Measurements from ENCODE around the gene UBE3C.

The UBE3C gene

DNA sequence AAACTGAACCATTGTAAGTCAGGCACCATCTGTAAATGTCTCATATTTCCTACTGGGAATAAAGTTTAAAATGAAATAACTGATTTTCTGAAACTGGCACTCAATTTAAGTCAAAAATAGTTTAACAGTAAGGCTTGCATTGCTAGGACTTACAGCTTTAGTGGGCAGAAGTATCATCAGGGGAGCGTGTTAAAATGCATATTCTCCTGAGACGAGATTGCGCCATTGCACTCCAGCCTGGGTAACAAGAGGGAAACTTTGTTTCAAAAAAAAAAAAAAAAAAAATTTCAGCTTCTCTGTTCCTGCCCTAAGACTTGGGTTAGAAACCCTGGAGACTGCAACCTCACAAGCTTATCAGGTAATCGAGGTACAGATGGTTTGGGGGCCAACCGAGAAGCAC, 65.4 kb downstream of the UBE3C start:
- H3K9ac ChIP-seq = no peak overlapping the region
- H3K36me3 ChIP-seq = peaks cover 86 to 98% (median 96%) of the 10 kb centered on the region in 11 experiments
- H4K20me1 ChIP-seq = peaks cover 0 to 8% (median 0%) of the 10 kb centered on the region in 11 experiments; a peak in 3 of 22 replicates
- TF ChIP-seq Cebpa-rat (IDR thresholded peaks at IDR 0.05) = peak in 4 of 11 experiments; percentile 7 to 56 (median 46); a peak in 3 of 22 replicates
- H3K9me3 ChIP-seq (replicated peaks in 1 of 11) = no peaks in the 10 kb centered on the region
- H3K27me3 ChIP-seq = no peaks in the 10 kb centered on the region
- no peak overlapping the region for H3K4me3 ChIP-seq
- peak overlapping the region in 4 of 11 experiments; percentile 26 to 34 (median 30); a peak in 4 of 22 replicates for H3K4me2 ChIP-seq
- peak overlapping the region in 3 of 11 experiments; percentile 1 to 22 (median 4); a peak in 4 of 22 replicates for H3K27ac ChIP-seq
- H3K4me1 ChIP-seq = peaks cover 0 to 14% (median 2%) of the 10 kb centered on the region in 10 experiments; a peak in 4 of 20 replicates

DNA sequence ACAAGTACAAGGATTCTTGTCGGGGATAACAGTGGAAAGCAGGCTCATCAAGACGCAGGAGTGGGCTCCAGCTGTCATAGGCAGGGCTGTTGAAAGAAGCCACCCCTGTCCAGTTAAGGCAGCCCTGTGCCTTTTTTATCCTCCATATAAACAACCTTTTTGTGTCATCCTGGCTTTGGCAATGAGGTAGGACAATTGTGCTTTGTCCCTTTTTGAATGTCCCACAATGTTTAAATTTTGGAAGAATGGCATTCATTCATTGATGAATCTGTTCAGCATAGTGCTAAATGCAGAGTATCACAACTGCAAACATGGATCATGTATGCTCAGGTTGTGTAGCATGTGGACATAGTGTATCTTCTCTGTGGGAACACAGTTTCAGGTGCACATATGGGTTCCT, 66.7 kb downstream of the UBE3C start:
- Histone ChIP-seq H3K27ac (no peak overlapping the region; a peak in 1 of 22 replicates), H3K9ac (no peak overlapping the region), H3K9me3 (replicated peaks in 1 of 11) (no peaks in the 10 kb centered on the region), H3K27me3 (no peaks in the 10 kb centered on the region), H3K4me3 (no peak overlapping the region), H4K20me1 (peaks cover 0 to 8% (median 0%) of the 10 kb centered on the region in 11 experiments; a peak in 3 of 22 replicates), H3K4me2 (no peak overlapping the region), H3K36me3 (peaks cover 88 to 98% (median 94%) of the 10 kb centered on the region in 11 experiments), H3K4me1 (peaks cover 0 to 14% (median 2%) of the 10 kb centered on the region in 10 experiments; a peak in 4 of 20 replicates)
- TF ChIP-seq Cebpa-rat (IDR thresholded peaks at IDR 0.05) = no peak

- H3K9me3 ChIP-seq (replicated peaks in 1 of 11) = no peaks in the 10 kb centered on the region
- no peak overlapping the region for H3K27ac ChIP-seq
- no peak overlapping the region for H3K4me3 ChIP-seq
- H3K9ac ChIP-seq = no peak overlapping the region
- H3K36me3 ChIP-seq = peaks cover 79 to 100% (median 95%) of the 10 kb centered on the region in 11 experiments
- no peak for TF ChIP-seq Cebpa-rat (IDR thresholded peaks at IDR 0.05)
- no peak overlapping the region for H3K4me2 ChIP-seq
- no peaks in the 10 kb centered on the region for H3K27me3 ChIP-seq
- H4K20me1 ChIP-seq = peaks cover 0 to 15% (median 6%) of the 10 kb centered on the region in 11 experiments; a peak in 7 of 22 replicates
- peaks cover 0 to 8% (median 1%) of the 10 kb centered on the region in 10 experiments; a peak in 4 of 20 replicates for H3K4me1 ChIP-seq
These were observed 70.1 kb downstream of the UBE3C start for GRCh38 chr7:157208571-157209413.

- TF ChIP-seq Cebpa-rat (IDR thresholded peaks at IDR 0.05) = no peak
- Histone ChIP-seq H3K27me3 (no peaks in the 10 kb centered on the region), H3K4me3 (no peak overlapping the region), H3K9me3 (replicated peaks in 1 of 11) (no peaks in the 10 kb centered on the region), H3K4me2 (no peak overlapping the region), H3K4me1 (no peaks in the 10 kb centered on the region), H3K9ac (no peak overlapping the region), H4K20me1 (peaks cover 0 to 19% (median 5%) of the 10 kb centered on the region in 11 experiments; a peak in 6 of 22 replicates), H3K36me3 (peaks cover 73 to 100% (median 91%) of the 10 kb centered on the region in 11 experiments), H3K27ac (no peak overlapping the region)
These were observed 72.0 kb downstream of the UBE3C start for GRCh38 chr7:157210682-157211081.

GRCh38 chr7:157211690-157212089, 73.0 kb downstream of the UBE3C start:
- Histone ChIP-seq H3K4me3 (no peak overlapping the region), H3K36me3 (peaks cover 76 to 100% (median 92%) of the 10 kb centered on the region in 11 experiments)

DNA sequence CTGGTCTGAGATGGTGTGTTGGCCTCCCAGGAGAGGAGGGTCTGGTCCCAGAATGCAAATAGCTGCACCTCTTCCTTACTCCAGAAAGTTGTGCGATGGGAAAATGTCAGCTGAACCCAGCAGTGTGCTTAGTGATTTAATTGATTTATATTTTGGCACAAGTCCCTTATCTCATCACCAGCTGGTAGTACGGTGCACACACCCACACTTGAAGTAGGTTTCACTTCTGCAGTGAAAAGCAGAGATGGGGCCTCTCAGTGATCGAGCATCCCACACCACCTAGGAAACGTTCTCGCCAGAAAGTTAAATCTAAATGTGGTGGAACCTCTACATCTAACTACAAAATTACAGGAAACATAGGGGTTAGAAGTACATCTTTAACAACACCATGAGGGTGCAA, 80.4 kb downstream of the UBE3C start:
- H3K9ac ChIP-seq = no peak overlapping the region
- H3K27ac ChIP-seq = no peak overlapping the region
- no peaks in the 10 kb centered on the region for H3K4me1 ChIP-seq
- no peak overlapping the region for H3K4me2 ChIP-seq
- no peak overlapping the region for H3K4me3 ChIP-seq
- no peak for TF ChIP-seq Cebpa-rat (IDR thresholded peaks at IDR 0.05)
- peaks cover 87 to 99% (median 94%) of the 10 kb centered on the region in 11 experiments for H3K36me3 ChIP-seq
- no peaks in the 10 kb centered on the region for H3K27me3 ChIP-seq
- no peaks in the 10 kb centered on the region for H3K9me3 ChIP-seq (replicated peaks in 1 of 11)
- H4K20me1 ChIP-seq = peaks cover 0 to 50% (median 14%) of the 10 kb centered on the region in 11 experiments; a peak in 14 of 22 replicates

More at GRCh38 chr7:157211690-157212089, 73.0 kb downstream of the UBE3C start:
- Histone ChIP-seq H3K9ac (no peak overlapping the region), H3K9me3 (replicated peaks in 1 of 11) (no peaks in the 10 kb centered on the region), H3K4me2 (no peak overlapping the region), H3K27me3 (no peaks in the 10 kb centered on the region), H3K4me1 (no peaks in the 10 kb centered on the region), H4K20me1 (peaks cover 0 to 19% (median 5%) of the 10 kb centered on the region in 11 experiments; a peak in 6 of 22 replicates), H3K27ac (no peak overlapping the region)
- TF ChIP-seq Cebpa-rat (IDR thresholded peaks at IDR 0.05) = no peak

- peaks cover 0 to 50% (median 13%) of the 10 kb centered on the region in 11 experiments; a peak in 14 of 22 replicates for H4K20me1 ChIP-seq
- no peak overlapping the region for H3K27ac ChIP-seq
- no peak for TF ChIP-seq Cebpa-rat (IDR thresholded peaks at IDR 0.05)
- no peaks in the 10 kb centered on the region for H3K27me3 ChIP-seq
- H3K9me3 ChIP-seq (replicated peaks in 1 of 11) = no peaks in the 10 kb centered on the region
- no peak overlapping the region for H3K4me3 ChIP-seq
- no peak overlapping the region for H3K4me2 ChIP-seq
- no peaks in the 10 kb centered on the region for H3K4me1 ChIP-seq
- peaks cover 84 to 99% (median 93%) of the 10 kb centered on the region in 11 experiments for H3K36me3 ChIP-seq
- H3K9ac ChIP-seq = no peak overlapping the region
These were observed 82.3 kb downstream of the UBE3C start for GRCh38 chr7:157220916-157221569.

- no peak overlapping the region for H3K9ac ChIP-seq
- peaks cover 86 to 99% (median 93%) of the 10 kb centered on the region in 11 experiments for H3K36me3 ChIP-seq
- no peak overlapping the region for H3K4me3 ChIP-seq
- H3K27ac ChIP-seq = no peak overlapping the region
- H3K4me1 ChIP-seq = no peaks in the 10 kb centered on the region
- no peak for TF ChIP-seq Cebpa-rat (IDR thresholded peaks at IDR 0.05)
- no peak overlapping the region for H3K4me2 ChIP-seq
- no peaks in the 10 kb centered on the region for H3K9me3 ChIP-seq (replicated peaks in 1 of 11)
- H3K27me3 ChIP-seq = no peaks in the 10 kb centered on the region
- peaks cover 0 to 52% (median 20%) of the 10 kb centered on the region in 11 experiments; a peak in 14 of 22 replicates for H4K20me1 ChIP-seq
These were observed 84.0 kb downstream of the UBE3C start for GRCh38 chr7:157222687-157223086.

DNA sequence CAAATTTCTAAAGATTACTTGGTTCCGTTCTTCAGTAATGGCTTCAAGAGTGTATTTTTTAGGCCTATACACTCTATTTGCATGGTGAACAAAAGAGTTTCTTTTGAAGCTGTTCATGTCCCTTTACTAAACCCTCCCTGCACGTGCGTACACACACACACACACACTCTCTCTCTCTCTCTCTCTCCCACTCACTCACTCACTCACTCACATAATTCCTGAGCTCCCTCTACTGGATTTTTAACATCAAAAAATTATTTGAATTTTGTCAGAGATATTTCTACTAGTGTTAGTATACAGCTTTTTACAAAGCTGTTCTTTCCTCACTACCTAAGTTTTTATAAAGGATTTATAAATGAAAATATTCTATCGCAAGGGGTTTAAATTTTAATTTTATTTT, 85.9 kb downstream of the UBE3C start:
- Histone ChIP-seq H3K27me3 (no peaks in the 10 kb centered on the region), H3K36me3 (peaks cover 83 to 99% (median 93%) of the 10 kb centered on the region in 11 experiments)
- TF ChIP-seq Cebpa-rat (IDR thresholded peaks at IDR 0.05) = no peak

More for the DNA sequence above, 85.9 kb downstream of the UBE3C start:
- Histone ChIP-seq H3K27ac (no peak overlapping the region), H3K4me2 (no peak overlapping the region), H4K20me1 (peaks cover 13 to 58% (median 37%) of the 10 kb centered on the region in 11 experiments; a peak in 17 of 22 replicates), H3K9me3 (replicated peaks in 1 of 11) (no peaks in the 10 kb centered on the region), H3K9ac (no peak overlapping the region), H3K4me3 (no peak overlapping the region), H3K4me1 (no peaks in the 10 kb centered on the region)

Data from BLaER1 treated with 17β-estradiol and CSF1 and Interleukin-3, amounts not matched to agents 10 nM and 100 nM (cell line).